ENCODE data around the gene KIFAP3.
A peak's percentile ranks its signal among the peaks of the same experiment; 100 is the strongest.

The KIFAP3 gene

DNA sequence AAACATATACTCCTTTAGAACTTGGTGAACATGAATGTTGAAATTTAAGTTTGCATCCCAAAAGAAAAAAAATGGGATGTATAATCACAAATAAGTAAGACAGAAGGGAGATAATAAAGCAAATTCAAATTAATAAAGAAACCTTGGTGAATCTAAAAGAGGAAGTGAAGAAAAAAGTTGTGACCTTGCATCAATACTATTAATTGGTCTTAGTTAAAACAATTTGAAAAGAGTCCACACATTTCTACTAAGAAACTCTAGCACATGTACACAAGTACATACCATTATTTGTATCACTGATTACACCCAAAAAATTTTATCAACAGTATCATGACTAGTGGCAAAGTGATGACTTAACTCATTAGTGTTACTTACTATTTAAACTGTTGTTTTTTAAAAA, 100.4 kb downstream of the KIFAP3 start:
- DNase-seq: peak; percentile 3

- DNase-seq: no peak
Observed at GRCh38 chr1:169970114-169970513, 104.4 kb downstream of the KIFAP3 start.

DNA sequence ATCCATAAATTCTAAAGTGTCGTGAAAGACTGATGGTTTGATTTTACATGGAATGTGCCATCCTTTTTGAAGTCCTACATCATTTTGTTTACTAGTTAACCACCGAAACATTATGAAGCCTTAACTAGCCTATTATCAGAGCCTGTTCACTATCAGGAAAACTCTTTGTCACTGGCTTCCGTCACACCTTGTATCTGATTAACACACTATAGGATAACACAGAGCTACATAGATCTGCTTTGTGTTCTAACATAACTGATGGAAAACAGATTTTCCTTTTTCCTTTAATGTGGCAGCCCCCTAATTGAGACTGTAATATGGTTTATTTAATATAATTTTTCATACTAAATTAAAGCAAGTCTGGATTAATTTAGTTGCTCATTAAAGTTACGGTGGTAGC, 106.3 kb downstream of the KIFAP3 start:
- no peak for DNase-seq

- DNase-seq: no peak
Observed at GRCh38 chr1:169964206-169964605, 110.3 kb downstream of the KIFAP3 start.

DNA sequence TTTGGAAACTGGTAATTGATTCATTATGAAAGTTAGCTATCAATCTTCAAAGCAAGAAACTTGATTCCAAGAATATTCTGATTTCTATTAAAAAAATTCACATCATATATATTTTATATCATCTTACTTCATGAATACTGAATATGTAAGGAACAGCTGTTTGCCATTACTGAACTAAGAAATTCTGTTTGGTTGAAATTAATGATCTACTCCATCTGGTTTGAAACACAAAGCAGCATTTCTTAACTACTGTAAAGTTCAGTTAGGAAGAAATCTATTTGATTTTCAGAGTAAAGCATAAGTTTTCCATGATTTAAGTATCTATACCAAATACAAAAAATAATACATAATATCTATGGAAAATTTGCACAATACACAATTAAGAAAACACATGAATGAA, 114.8 kb downstream of the KIFAP3 start:
- DNase-seq: no peak

- no peak for DNase-seq
Observed at GRCh38 chr1:169958987-169959386, 115.5 kb downstream of the KIFAP3 start.

- DNase-seq: no peak
Observed at GRCh38 chr1:169957884-169958283, 116.6 kb downstream of the KIFAP3 start.

GRCh38 chr1:169951108-169951507, 123.4 kb downstream of the KIFAP3 start:
- DNase-seq: no peak

DNA sequence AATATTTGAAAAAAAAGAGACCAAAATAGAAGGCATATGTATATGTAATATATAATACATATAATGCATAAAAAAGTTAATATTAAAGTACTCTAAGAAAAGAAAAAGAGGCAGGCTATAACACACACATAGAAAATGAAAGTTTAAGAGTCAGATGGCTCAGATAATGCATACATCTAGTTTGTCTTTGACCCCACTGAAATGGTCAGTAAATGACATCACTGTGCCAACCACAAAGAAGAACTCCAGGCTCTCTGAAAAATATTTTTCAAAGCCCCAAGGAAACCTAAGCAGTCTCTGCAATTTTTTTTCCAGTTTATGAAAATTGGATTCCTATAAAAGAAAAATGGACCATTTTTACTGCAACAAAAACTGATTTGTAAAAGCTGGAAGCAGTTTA, 125.4 kb downstream of the KIFAP3 start:
- peak; percentile 3 for DNase-seq

GRCh38 chr1:169946206-169946605, 128.3 kb downstream of the KIFAP3 start:
- no peak for DNase-seq

DNA sequence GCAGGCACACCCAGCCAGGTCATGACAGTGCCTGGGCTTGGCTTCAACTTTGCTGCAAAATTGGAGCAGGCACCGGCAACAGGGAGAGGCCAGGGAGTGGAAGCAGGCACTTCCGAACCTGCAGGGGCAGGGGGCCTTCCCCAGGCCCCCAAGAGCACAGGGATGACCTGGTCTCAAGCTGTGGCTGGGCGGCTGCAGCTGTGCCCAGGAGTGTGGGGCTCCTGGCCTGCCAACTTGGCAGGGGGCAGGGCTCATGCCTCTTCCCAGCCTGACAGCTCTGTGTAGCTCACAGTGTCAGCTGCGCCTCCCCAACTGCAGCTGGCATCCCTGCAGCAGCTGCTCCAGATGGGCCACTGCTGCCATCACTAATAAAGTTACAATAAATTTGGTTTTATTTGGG, 129.3 kb downstream of the KIFAP3 start:
- no peak for DNase-seq

- no peak for DNase-seq
Observed at GRCh38 chr1:169944621-169945020, 129.9 kb downstream of the KIFAP3 start.

GRCh38 chr1:169943963-169944526, 130.4 kb downstream of the KIFAP3 start:
- DNase-seq: no peak

GRCh38 chr1:169941982-169942830, 132.3 kb downstream of the KIFAP3 start:
- DNase-seq: no peak

GRCh38 chr1:169933984-169934725, 140.3 kb downstream of the KIFAP3 start:
- DNase-seq: no peak

DNA sequence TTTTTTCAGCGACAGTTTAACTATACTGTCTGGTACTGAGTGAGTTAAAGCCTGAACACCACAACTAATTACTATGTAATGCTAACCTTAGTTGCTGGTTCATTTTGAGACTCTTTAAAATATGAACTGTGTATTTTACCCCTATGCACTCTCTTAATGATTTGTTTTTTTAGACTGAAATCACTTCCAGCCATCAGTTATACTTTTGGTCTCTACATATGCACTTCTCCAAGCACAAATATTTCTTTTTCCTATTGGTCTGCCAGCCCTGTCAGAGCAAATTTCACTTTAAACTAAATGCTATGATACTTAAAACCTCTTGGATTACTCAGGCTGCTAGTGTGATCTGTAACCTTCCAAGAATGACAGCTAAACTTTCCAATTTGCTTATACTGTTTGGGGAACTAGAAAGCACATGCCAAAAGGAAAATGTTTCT, 142.7 kb downstream of the KIFAP3 start:
- DNase-seq: no peak

GRCh38 chr1:169929210-169929526, 145.3 kb downstream of the KIFAP3 start:
- no peak for DNase-seq

- peak; percentile 79 for DNase-seq
Observed at GRCh38 chr1:169928438-169929209, 145.9 kb downstream of the KIFAP3 start.

- DNase-seq: peak; percentile 56
Observed at GRCh38 chr1:169925505-169926482, 148.7 kb downstream of the KIFAP3 start.

- DNase-seq: no peak
Observed at GRCh38 chr1:169924829-169925228, 149.7 kb downstream of the KIFAP3 start.

DNA sequence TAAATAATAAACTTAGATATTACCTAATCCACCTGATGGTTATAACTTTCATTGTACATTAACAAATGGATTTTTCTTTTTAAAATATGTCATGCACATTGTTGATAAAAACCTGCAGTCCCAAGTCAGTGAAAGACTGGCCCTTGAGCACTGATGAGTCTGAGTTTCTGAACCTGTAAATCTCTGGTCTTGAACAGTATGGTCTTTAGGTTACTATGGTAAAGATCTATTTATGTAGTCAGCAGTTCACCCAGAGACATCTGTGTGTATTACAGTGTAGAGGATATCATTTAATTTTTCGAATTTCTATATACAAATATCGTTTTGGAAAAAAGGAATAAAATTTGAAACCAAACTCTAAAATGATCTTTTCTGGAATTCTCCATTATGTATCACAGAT, 150.4 kb downstream of the KIFAP3 start:
- DNase-seq: no peak

- DNase-seq: no peak
Observed at GRCh38 chr1:169921080-169921479, 153.4 kb downstream of the KIFAP3 start.
